GM21447 (cell line): ENCODE data around the gene AGPAT3.
A peak's percentile ranks its signal among the peaks of the same experiment; 100 is the strongest.
"Not testable (repeated sequence)": the region's sequence is repeated elsewhere in the genome, so short reads cannot be mapped to it uniquely, and the experiment has no call there.

Source experiments
- ATAC-seq: cut with Tn5 transposase; IDR thresholded peaks from one replicate; pipeline ENCODE4 v1.9.1; 2021; ENCODE audit not compliant: unreplicated experiment

Gene AGPAT3

DNA sequence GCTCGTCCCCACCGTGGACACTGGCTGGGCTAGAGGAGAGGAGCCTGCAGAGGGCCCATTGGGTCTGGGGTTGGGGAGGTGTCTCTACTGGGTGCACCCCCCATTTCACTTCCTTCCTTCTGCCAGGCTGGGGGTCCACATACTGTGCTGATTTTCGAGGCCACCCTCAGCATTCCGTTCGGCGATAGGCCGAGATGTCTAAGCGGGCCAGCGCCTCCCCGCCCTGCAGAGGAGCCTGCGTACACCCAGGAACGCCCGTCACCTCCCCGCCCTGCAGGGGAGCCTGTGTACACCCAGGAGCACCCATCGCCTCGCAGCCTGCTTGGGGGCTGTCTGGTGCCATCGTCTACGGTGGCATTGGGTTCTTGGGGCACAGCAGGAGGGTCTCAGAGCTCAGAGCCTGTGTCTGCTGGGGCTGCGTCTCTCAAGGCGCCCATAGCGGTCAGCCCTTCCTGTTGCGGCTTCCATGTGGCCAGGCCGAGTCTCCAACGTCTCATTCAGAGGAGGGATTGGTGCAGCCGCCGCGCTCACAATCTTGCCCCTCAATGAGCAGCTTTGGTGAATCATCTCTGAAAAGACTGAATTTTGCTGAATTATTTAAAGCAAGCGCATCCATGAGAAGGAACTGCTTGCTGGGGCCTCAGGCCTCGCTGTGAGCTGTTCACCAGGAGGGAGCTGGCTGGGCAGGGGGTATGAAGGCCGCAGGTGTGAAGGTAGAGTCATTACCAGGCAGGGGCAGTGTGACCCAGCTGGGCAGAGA, 30.7 kb upstream of the AGPAT3 start:
- no peak for ATAC-seq

DNA sequence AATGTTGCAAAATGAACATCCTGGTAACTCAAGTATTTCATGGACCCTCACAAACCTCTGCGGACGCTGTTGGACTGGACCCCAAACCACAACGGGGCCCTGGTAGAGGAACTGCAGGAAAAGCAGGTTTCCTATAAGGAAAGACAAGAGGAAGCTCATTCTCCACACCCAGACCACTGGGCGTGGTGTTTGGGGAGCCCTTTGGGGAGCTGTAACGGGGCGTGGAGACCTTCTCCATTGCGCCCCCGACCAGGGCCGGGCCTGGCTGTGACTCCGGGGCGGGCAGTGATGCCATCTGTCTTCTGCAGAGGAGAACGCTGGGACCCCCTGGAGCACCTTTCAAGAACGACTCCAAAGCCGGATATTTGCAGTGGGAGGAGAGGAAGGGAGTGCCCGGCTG, 30.0 kb upstream of the AGPAT3 start:
- ATAC-seq, result no peak

GRCh38 chr21:43835861-43836260, 29.2 kb upstream of the AGPAT3 start:
- no peak for ATAC-seq

DNA sequence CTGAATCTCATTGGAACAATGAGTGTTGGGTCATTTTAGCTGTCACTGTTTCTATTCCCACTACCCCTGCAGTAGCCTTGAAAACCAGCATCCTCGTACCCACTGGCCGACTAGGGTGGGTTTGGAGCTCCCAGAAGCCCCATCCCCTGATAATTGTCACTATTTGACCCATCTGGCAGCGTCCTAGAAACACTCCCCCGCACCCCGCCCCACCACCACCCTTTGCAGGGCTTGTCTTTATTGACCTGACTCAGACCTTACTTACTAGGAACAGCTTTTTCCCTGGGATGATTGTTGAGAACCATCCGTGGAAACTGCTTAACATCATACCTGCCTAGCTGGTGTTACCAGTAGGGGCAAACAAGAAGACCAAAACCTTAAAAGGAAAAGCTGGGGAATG, 28.4 kb upstream of the AGPAT3 start:
- ATAC-seq, result no peak

DNA sequence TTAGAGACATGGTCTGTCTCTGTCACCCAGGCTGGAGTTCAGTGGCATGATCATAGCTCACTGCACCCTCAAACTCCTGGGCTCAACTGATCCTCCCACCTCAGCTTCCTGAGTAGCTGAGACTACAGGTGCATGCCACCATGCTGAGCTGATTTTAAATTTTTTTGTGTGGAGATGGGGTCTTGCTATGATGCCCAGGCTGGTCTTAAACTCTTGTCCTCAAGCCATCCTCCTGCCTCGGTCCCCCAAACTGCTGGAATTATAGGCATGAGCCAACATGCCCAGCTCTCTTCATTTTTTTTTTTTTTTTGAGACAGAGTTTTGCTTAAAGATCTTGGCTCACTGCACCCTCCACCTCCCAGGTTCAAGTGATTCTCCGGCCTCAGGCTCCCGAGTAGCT, 24.8 kb upstream of the AGPAT3 start:
- no peak for ATAC-seq

GRCh38 chr21:43842742-43843141, 22.3 kb upstream of the AGPAT3 start:
- ATAC-seq, result no peak

- not testable (repeated sequence) for ATAC-seq
Measured at GRCh38 chr21:43844906-43845305, 20.1 kb upstream of the AGPAT3 start.

- ATAC-seq, result no peak
Measured at GRCh38 chr21:43845386-43845785, 19.6 kb upstream of the AGPAT3 start.

- ATAC-seq, result no peak
Measured at GRCh38 chr21:43846430-43846829, 18.6 kb upstream of the AGPAT3 start.

GRCh38 chr21:43847301-43847700, 17.7 kb upstream of the AGPAT3 start:
- no peak for ATAC-seq

- no peak for ATAC-seq
Measured at GRCh38 chr21:43848771-43849170, 16.3 kb upstream of the AGPAT3 start.

DNA sequence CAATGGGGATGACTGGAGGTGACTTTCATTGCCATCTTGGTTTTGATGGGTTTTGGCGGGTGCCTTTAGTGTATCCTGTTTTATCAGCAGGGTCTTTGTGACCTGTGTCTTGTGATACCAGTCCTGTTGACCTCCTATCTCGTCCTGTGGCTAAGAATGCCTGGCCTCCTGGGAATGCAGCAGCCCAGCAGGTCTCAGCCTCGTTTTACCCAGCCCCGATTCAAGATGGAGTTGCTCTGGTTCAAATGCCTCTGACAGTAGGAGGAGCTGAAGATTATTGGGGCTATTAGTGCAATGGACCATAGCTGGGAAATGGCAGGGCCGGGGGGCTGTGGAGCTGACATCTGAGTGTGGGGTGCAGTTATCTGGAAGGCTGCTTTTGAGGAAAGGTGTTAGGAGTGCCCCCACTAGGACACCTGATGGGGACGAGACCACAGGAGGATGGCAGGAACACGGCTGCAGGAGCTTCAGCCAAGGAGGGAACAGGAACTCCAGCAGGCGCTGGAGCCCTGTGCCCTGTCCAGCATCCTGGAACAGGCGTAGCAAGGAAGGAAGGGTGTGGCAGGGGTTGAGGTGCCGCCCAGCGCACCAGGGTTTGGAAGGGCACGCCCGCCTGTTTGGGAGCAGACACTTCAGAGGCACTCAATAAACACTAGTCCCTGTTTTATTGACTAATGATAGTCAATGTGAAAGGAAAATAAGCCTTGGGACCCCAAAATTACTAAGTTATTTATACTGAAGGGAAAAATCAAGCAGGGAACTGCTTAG, 15.3 kb upstream of the AGPAT3 start:
- no peak for ATAC-seq

DNA sequence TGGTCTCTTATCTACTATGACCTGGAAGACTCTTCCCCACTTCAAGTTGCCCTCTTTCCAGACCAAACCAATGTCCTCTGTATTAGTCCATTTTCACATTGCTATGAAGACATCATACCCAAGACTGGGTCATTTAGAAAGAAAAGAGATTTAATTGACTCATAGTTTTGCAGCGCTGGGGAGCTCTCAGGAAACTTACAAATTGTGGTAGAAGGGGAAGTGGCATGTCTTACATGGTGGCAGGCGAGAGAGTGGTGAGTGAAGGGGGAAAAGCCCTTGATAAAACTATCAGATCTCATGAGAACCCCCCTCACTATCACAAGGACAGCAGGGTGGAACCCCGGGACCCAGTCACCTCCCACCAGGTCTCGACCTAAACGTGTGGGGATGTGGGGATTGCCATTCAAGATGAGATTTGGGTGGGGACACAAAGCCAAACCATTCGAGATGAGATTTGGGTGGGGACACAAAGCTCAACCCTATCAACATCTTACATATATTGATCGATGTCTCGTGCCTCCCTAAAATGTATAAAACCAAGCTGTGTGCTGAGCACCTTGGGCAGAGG, 14.2 kb upstream of the AGPAT3 start:
- ATAC-seq, result no peak

GRCh38 chr21:43851593-43851992, 13.4 kb upstream of the AGPAT3 start:
- ATAC-seq, result no peak

GRCh38 chr21:43853851-43854772, 10.9 kb upstream of the AGPAT3 start:
- no peak for ATAC-seq

- peak; percentile 81 for ATAC-seq
Measured at GRCh38 chr21:43854773-43855633, 10.0 kb upstream of the AGPAT3 start.

DNA sequence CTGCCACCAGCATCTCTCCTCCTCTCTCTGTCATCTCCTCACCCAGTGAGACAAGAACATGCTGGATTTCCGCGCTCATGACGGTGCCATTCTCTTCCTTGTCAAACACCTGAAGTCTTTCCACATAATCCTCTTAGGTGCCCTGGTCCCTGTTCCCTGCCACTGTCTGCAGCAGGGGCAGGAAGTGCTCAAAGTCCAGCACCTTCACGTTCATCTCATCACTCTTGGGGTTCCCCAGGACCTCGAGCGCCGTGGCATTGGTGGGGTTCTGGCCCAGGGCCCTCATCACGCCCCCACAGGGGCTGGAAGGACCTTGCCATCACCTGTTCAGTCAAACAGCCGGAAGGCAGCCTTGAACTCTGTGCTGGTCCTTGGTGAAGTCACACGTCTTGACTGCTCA, 9.1 kb upstream of the AGPAT3 start:
- no peak for ATAC-seq

- ATAC-seq, result no peak
Measured at GRCh38 chr21:43858806-43859648, 6.0 kb upstream of the AGPAT3 start.

GRCh38 chr21:43859747-43860214, 5.2 kb upstream of the AGPAT3 start:
- ATAC-seq, result no peak
